Left cardiac atrium (tissue), 4 donors: ENCODE results near the gene MYO7B. TPM values are rescaled to one million over a fixed set of nuclear protein-coding genes. Genes with fewer than 3 reads are reported as not detected.
A peak's percentile ranks its signal among the peaks of the same experiment; 100 is the strongest.
"Not testable (repeated sequence)": the region's sequence is repeated elsewhere in the genome, so short reads cannot be mapped to it uniquely, and the experiment has no call there.

ENCODE experiments used
- ATAC-seq, 2 donors: fragments of 200-7000 bp; cut with Tn5 transposase; one replicate each; pipeline ENCODE4 v1.9.1; 2020; ENCODE audit warnings: mild to moderate bottlenecking in 2 of 2, moderate library complexity in 2 of 2
- DNase-seq: peaks from one replicate; pipeline ENCODE4 v3.0.0-alpha.2; 2020
- intact Hi-C, 2 donors: fragments of 100-400 bp; cut with DNase I; formaldehyde crosslinking; loops; one replicate each; pipeline versions ENCODE4 v1.14.1 to v1.15.1; 2022 to 2023
- total RNA-seq, 2 donors: library from RNA; stranded (reverse); fragmentation: NEBNext Ultra II Directional; extraction: Animal tissue kit (Norgen Biotek cat#: 25700); gene quantifications; one replicate each; pipeline ENCODE4 v1.2.1, GENCODE V29; 2021
- donor health status: DM: no; HTN: yes; CAD: no.
- donor health status: DM: no; HTN: yes; CAD: no; lungs with severe emphysema.
- donor health status: DM: yes; HTN: yes; CAD: no.
- donor health status: Dilated cardiomyopathy.

Gene MYO7B
- total RNA-seq, 2 donors from 2014 or later: 0.27 to 0.89 TPM

DNA sequence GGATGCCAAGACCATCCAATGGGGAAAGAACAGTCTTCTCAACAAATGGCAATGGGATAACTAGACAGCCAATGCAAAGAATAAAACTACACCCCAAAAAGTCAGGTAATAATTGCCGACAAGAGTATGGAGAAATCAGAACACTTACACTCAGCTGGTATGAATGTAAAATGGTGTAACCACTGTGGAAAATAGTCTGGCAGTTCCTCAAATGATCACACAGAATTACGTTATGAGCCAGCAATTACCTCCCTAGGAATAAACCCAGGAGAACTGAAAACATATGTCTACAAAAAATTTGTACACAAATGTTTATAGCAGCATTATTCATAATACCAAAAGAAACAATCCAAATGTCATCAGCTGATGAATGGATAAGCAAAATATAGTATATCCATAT lies 18.0 kb upstream of the MYO7B start:
- no peak for ATAC-seq
- intact Hi-C loops: loop anchor here in 1 of 2 donors (10.0 kb wide), 1 partner anchor 137 kb away; no protein-coding TSS in a partner anchor

GRCh38 chr2:127520424-127520823 lies 15.1 kb upstream of the MYO7B start:
- no peak for DNase-seq
- intact Hi-C loops: no loop called here
- no peak for ATAC-seq

More for the DNA sequence above, 18.0 kb upstream of the MYO7B start:
- DNase-seq: no peak

DNA sequence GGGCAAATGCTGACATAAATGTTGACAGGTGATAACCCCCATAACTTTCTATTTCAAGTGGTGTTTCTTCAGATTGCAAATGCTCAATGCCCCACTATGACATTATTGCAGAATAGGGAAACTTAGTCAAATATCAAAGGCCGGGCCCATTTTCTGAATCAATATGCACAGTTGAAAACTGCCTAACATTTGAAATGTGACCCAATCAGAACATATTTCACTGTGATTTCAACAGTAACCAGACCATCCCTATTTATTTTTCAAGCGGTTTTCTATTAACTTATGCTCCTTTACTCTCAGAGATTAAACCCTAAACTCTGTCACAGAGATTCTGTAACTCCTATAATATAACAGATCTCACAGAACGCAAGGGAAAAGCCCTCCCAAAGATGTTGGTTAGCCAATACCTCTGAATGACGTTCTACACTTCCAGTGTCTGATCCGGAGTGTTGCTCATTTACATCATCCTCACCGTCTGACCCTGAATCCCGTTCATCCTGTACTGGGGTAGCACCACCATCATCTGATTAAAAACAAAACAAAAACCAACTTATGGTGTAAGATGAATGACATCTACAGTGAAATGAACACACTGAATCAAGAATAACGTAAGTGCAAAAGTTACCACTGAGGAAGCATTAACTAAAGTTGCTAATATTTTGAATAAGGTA lies 12.1 kb upstream of the MYO7B start:
- intact Hi-C loops: no loop called here
- no peak for ATAC-seq
- DNase-seq: no peak

- ATAC-seq, intact Hi-C loops, DNase-seq: not testable (repeated sequence)
Measured at GRCh38 chr2:127524198-127524834, 11.2 kb upstream of the MYO7B start.

DNA sequence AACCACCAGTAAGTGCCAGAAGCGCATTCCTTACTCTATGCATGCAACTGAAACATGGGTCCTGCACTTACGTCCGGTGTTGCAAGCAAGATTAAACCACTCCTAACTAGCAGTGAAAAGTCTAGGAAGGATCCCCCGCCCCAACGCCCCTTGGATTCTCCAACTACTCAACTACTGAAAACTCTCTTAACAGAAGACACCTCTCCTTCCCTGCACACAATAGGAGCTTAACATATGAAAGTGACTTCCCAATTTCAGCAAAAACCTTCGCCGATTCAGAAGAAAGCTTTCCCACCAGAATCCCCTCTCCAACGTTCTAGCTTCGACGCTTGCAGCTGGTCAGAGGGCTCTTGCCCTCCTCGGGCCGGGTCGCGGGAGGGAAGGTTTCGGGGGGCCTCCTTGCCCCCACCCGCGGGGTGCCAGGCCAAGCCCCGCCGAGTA lies 9.8 kb upstream of the MYO7B start:
- peak; percentile 9 to 12 for ATAC-seq
- intact Hi-C loops: loop anchor here in 1 of 2 donors (5.0 kb wide), 1 partner anchor 177 kb away; the partner anchor contains the start of gene SFT2D3

GRCh38 chr2:127526132-127527000 lies 9.1 kb upstream of the MYO7B start, which contains the start of gene IWS1:
Gene IWS1 (minus strand): TSS chr2:127526489. CDS start chr2:127526208, 281 bp downstream.
- ATAC-seq: peak; percentile 97 to 98
- intact Hi-C loops: loop anchor here in 1 of 2 donors (5.0 kb wide), 1 partner anchor 176 kb away; the partner anchor contains the start of gene SFT2D3
- DNase-seq: peak; percentile 97

More for the DNA sequence above, 9.8 kb upstream of the MYO7B start:
- no peak for DNase-seq

DNA sequence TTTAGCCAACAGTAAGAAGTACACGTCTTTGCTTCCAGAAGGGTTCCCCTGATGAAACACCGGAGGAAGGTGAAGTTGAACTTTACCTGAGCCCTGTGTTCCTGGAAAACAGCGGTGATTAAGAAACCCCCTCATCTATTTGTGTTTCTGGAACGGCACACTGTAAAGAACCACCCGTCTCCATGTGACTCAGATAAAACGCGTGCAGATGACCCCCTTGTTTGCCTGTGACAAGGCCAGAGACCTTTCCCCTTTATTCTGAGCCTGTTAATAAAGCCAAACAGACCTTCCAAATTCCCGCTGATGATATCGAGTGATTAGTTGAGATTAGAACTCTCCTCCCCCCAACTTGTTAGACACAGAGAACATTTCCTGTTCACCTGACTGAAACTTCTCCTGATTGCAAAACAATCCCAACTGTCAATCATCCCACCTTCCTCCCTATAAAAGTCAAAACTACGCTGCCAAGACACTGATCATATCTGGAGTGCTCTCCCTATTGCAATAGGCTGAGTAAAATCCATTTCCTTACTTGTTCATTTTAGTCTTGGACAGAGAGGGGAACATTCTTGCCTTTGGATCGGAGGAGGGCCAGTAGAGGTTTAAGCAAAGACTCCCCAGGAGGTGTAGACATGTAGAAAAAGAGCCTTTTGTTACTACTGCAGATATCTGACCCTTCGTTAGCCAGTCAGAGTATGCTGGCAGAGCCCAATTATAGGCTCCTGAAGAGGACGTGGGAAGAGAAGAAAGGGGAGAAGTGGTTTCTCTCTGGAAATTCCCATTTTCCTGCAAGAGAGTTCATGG lies 8.3 kb upstream of the MYO7B start:
- intact Hi-C loops: loop anchor here in 1 of 2 donors (5.0 kb wide), 1 partner anchor 175 kb away; the partner anchor contains the start of gene SFT2D3
- ATAC-seq (peak in 1 of 2 donors; percentile 27), DNase-seq (no peak)

GRCh38 chr2:127528487-127528886 lies 7.0 kb upstream of the MYO7B start:
- DNase-seq (no peak), ATAC-seq (no peak)
- intact Hi-C loops: loop anchor here in 1 of 2 donors (5.0 kb wide), 1 partner anchor 174 kb away; the partner anchor contains the start of gene SFT2D3

GRCh38 chr2:127529416-127529815 lies 6.1 kb upstream of the MYO7B start:
- not testable (repeated sequence) for DNase-seq, ATAC-seq
- intact Hi-C loops: loop anchor here in 1 of 2 donors (5.0 kb wide), 1 partner anchor 173 kb away; the partner anchor contains the start of gene SFT2D3

GRCh38 chr2:127530245-127531140 lies 5.0 kb upstream of the MYO7B start:
- intact Hi-C loops: no loop called here
- DNase-seq: no peak
- ATAC-seq: no peak

DNA sequence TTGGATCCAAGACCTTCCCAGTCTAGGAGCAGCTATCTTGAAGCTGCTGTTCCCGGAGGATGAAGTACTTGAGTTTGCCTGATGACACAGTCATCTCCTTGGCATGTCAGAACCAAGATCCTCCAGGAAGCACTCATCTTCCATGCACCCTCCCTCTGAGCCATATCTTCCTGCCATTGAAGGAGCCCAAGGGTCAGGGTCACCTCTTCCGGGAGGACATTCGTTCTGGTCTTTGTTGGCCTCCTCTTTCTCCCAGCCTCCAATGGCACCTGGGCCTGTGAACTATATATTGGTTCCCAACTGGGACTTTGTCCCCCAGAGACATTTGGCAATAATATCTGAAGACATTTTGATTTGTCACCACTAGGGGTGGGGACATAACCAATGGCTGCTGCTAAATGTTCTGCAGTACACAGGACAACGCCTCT lies 4.2 kb upstream of the MYO7B start:
- ATAC-seq (no peak), DNase-seq (no peak)
- intact Hi-C loops: no loop called here

DNA sequence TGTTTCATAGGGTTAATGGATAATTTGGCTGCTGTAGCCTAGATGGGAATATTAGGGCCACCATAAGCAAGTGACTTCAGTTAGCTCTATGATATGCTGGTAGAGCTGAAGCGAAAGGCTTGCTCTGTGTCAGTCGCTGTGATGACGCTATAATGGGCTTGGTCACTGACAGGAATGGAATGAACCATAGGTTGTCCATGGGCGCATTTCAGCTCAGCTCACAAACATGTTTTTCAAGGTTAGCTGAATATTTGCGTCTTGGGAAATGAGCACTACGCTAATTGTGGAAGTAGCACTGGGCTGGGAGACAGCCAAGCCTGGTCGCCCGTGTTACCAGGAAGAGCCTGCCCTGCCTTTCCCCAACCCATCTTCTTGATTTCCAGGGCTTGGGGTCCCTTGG lies 3.2 kb upstream of the MYO7B start:
- no peak for ATAC-seq
- no peak for DNase-seq
- intact Hi-C loops: no loop called here

GRCh38 chr2:127535918-127536317 lies 435 bp downstream of the MYO7B start:
- ATAC-seq: no peak
- intact Hi-C loops: no loop called here
- no peak for DNase-seq

GRCh38 chr2:127536707-127537541 lies 1.4 kb downstream of the MYO7B start:
- no peak for DNase-seq
- intact Hi-C loops: no loop called here
- ATAC-seq: no peak

DNA sequence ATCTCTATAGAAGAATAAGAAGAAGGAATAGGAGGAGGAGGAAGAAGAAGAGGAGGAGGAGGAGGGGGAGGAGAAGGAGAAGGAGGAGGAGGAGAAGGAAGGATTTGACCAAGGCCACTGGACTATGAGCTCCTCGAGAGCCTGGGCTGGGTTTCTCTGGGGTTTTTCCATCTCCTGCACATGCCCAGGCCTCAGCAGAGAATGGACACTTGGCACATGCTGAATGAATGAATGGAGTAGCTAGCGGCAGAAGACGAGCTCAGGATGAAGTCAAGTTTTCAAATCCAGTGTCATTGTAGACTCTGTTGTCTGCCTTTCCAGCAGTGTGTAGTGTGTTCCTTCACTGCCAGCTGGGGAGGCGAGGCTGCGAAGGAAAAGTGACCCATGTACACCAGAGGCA lies 2.2 kb downstream of the MYO7B start:
- intact Hi-C loops: no loop called here

DNA sequence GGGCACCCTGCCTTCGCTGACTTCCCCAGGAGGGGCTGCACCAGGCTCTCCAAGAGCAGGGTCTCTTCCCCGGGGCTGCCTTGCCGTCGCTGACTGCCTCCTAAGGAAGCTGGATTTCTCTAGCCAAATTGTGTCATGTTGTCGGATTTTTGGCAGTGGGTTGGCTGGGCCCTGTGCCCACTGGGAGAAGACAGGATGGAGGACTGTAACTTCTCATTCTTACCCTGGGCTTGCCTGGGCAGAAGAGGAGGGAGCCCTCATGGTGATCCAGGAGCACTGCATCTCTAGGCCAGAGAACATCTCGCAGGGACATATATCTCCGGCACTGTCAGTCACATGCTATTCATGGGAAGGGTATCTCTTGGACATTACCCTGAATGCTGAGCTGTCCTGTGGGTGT lies 6.3 kb downstream of the MYO7B start:
- intact Hi-C loops: no loop called here
- DNase-seq: peak; percentile 41
- ATAC-seq: peak; percentile 38 to 39

More for the DNA sequence above, 2.2 kb downstream of the MYO7B start:
- ATAC-seq: no peak
- no peak for DNase-seq
